Measurements from ENCODE around the gene RALGPS1.

The RALGPS1 gene

DNA sequence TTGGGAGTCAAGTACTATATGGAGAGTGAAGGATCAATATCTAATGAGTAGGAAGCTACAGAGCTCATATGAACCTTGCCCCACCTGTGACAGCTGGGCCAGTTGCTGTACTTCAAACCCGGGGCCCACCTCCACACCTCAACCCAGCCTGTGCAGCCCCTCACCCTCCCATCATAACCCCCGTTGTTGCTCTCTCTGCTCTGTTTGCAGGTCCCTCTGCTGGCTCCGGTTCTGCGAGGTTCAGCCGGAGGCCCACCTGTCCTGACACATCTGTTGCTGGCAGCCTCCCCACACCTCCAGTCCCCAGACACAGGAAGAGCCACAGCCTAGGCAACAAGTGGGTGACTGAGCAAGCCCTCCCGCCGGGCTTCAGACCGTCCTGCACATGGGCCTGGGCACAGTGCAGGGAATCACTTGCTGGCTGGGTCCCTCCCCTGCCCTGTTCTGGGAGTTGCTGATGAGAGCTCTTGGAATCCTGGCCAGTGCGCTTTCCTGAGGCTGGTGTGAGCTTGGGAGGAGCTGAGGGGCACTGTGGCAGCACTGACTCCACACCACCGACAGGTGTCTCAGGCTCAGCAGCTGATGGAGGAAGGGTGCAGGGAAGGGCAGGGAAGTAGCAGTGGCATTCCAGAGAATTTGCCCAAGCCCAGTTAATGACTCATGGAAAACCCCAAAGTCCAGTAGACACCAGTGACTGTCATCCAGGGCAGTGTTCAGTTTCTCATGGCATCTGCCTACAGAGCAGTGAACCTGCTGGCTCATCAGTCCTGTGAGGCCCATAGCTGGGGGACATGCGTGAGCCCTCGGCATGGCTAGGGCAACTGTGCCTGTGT lies 280.5 kb downstream of the RALGPS1 start:
- Histone ChIP-seq H3K9ac (ENCODE audit: low read length) (no peak overlapping the region), H3K27ac (ENCODE audit: low read length) (no peak overlapping the region), H3K9me3 (ENCODE audit: control insufficient read depth, low read depth, low read length) (no peaks in the 10 kb centered on the region), H3K4me1 (ENCODE audit: control insufficient read depth, low read depth, low read length) (peaks cover 5% of the 10 kb centered on the region), H3K4me3 (ENCODE audit: low read length) (no peak overlapping the region), H3K27me3 (ENCODE audit: control insufficient read depth, insufficient read depth, low read length) (no peaks in the 10 kb centered on the region), H3K36me3 (ENCODE audit: control insufficient read depth, low read depth, low read length) (no peaks in the 10 kb centered on the region)

DNA sequence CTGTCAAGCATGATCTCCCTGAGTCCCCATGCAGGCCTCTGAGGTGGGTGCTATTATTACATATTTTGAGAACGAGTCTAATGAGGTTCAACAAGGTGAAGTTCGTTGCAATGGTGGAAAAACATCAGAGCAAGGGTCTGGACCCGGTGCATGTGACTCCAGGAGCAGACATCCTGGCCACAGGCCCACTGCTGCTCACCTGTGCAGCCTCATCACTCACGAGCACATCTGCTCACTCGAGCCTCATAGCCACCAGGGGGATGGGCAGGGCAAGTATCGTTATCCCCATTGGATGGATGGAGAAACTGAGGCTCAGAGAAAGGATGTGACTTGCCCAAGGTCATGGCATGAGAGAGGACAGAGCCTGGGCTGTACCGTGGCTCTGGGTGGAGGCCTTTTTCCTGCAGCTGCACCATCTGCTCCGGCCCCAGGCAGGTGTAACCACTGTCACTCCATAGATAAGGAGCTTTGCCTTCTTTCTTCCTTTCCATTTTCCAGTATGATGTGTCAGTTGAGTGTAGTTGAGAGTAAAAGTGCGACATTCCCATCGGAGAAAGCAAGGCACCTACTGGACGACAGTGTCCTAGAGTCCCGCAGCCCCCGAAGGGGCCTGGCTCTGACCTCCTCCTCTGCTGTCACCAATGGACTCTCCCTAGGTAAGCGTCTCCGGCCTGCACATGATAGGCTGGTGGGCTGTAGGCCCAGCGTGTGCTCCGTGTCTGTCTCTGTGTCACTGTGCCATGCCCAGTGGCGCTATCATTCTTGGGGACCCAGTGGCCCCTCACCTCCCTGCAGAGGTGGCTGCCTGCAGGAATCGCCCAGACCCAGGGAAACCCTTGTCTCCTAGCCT lies 281.6 kb downstream of the RALGPS1 start:
- H3K27ac ChIP-seq (ENCODE audit: low read length), result no peak overlapping the region
- H3K4me3 ChIP-seq (ENCODE audit: low read length), result no peak overlapping the region
- H3K9me3 ChIP-seq (ENCODE audit: control insufficient read depth, low read depth, low read length), result no peaks in the 10 kb centered on the region
- no peaks in the 10 kb centered on the region for H3K27me3 ChIP-seq (ENCODE audit: control insufficient read depth, insufficient read depth, low read length)
- H3K4me1 ChIP-seq (ENCODE audit: control insufficient read depth, low read depth, low read length), result peaks cover 5% of the 10 kb centered on the region
- no peaks in the 10 kb centered on the region for H3K36me3 ChIP-seq (ENCODE audit: control insufficient read depth, low read depth, low read length)
- no peak overlapping the region for H3K9ac ChIP-seq (ENCODE audit: low read length)

DNA sequence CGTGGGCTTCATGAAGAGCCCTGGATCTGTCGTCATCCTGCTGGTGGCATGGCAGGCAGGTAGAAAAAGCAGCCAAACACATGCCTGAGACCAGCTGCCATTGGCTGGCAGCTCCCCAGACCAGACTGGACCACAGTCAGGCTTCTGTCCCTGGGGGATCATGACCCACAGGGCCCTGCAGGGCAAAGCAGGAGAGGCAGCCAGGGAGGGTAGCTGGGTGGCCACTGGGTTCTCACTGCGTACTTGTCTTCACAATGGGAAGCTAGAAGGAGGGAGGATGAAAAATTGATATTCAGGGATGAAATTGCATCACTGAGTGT lies 282.2 kb downstream of the RALGPS1 start:
- Histone ChIP-seq H3K36me3 (ENCODE audit: control insufficient read depth, low read depth, low read length) (no peaks in the 10 kb centered on the region), H3K4me3 (ENCODE audit: low read length) (no peak overlapping the region), H3K4me1 (ENCODE audit: control insufficient read depth, low read depth, low read length) (peaks cover 5% of the 10 kb centered on the region), H3K27ac (ENCODE audit: low read length) (no peak overlapping the region), H3K9me3 (ENCODE audit: control insufficient read depth, low read depth, low read length) (no peaks in the 10 kb centered on the region), H3K9ac (ENCODE audit: low read length) (no peak overlapping the region), H3K27me3 (ENCODE audit: control insufficient read depth, insufficient read depth, low read length) (no peaks in the 10 kb centered on the region)

DNA sequence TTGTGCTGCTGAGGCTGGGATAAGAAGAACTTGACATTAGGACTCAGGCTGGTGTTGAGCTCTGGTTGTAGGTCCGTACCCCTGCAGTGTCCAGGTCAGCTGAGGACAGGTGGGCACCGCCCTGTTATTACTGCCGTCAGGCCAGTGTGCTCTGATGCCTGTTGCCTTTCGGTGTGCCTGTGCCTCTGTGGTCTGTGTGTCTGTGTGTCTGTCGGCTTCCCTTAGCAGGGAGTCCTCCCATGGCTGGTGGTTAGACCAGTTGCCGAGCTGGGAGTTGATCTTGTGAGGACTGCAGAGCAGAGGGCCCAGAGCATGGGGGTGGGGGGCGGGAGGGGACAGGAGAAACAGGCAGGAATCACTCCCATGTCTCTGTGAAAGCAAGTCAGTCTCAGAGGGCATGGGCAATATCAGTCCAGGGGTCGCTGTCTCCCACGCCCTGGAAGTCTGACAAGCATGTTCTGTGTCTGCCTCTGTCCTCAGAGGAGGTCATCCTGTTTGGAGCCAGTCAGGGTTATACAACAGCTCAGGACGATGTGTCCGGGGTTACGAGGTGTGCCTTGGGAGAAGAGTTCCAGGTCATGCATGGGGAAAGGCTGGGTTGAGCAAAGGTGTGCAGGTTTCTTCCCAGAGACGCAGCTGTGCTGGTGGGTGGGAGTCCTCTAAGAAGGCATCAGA lies 282.7 kb downstream of the RALGPS1 start:
- Histone ChIP-seq H3K36me3 (ENCODE audit: control insufficient read depth, low read depth, low read length) (no peaks in the 10 kb centered on the region), H3K9ac (ENCODE audit: low read length) (no peak overlapping the region), H3K4me1 (ENCODE audit: control insufficient read depth, low read depth, low read length) (peaks cover 5% of the 10 kb centered on the region), H3K4me3 (ENCODE audit: low read length) (no peak overlapping the region), H3K27me3 (ENCODE audit: control insufficient read depth, insufficient read depth, low read length) (no peaks in the 10 kb centered on the region), H3K27ac (ENCODE audit: low read length) (no peak overlapping the region), H3K9me3 (ENCODE audit: control insufficient read depth, low read depth, low read length) (no peaks in the 10 kb centered on the region)

DNA sequence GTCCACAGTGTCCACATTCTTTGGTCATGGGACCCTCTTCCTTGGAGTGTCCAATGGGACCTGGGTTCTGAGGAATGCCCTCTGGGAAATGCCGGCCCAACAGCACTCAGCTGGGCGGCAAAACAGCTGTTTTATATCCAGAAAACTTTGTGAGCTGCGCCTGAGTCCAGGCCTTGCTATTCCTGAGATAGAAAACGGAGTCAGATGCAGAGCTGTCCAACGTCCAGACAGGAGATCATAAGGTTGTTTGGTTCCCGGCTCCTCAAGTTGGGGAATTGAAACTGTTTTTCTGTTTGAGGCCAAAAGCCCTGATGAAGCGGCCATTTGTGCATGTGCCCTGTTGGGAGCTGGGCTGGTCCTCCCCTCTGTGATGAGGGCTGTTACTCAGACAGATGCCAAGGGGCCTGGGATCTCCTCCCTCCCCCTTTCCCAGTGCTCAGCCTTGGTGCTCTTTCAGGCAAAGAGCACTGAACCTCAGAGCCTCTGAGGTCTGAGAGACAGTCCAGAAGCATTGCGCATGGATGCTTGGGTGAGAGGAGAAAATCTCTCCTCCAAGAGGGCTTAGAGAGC lies 283.4 kb downstream of the RALGPS1 start:
- Histone ChIP-seq H3K4me3 (ENCODE audit: low read length) (no peak overlapping the region), H3K9ac (ENCODE audit: low read length) (no peak overlapping the region), H3K27me3 (ENCODE audit: control insufficient read depth, insufficient read depth, low read length) (no peaks in the 10 kb centered on the region), H3K4me1 (ENCODE audit: control insufficient read depth, low read depth, low read length) (peaks cover 5% of the 10 kb centered on the region), H3K9me3 (ENCODE audit: control insufficient read depth, low read depth, low read length) (no peaks in the 10 kb centered on the region), H3K27ac (ENCODE audit: low read length) (no peak overlapping the region), H3K36me3 (ENCODE audit: control insufficient read depth, low read depth, low read length) (no peaks in the 10 kb centered on the region)

DNA sequence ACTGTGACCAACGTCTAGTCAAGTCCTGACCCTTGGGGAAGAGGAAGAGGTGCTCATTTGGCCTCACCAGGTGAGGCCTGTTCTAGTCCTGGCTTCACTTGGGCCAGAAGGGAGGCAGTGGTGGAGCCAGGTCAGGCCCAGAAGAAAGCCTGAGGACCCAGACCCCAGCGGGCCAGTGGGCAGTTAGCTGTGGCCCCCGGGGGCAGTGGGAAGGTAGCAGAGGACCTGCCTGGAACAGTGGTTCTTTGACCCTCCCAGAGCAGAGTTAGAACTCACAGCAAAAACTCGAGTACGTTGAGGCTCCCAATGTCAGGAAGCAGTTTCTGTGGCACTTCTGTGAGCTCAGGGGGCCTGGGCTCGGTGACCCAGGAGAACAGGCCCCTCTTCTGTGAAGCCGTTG lies 284.0 kb downstream of the RALGPS1 start:
- Histone ChIP-seq H3K9me3 (ENCODE audit: control insufficient read depth, low read depth, low read length) (no peaks in the 10 kb centered on the region), H3K4me3 (ENCODE audit: low read length) (no peak overlapping the region), H3K4me1 (ENCODE audit: control insufficient read depth, low read depth, low read length) (peaks cover 5% of the 10 kb centered on the region), H3K27me3 (ENCODE audit: control insufficient read depth, insufficient read depth, low read length) (no peaks in the 10 kb centered on the region), H3K36me3 (ENCODE audit: control insufficient read depth, low read depth, low read length) (no peaks in the 10 kb centered on the region), H3K27ac (ENCODE audit: low read length) (no peak overlapping the region), H3K9ac (ENCODE audit: low read length) (no peak overlapping the region)

DNA sequence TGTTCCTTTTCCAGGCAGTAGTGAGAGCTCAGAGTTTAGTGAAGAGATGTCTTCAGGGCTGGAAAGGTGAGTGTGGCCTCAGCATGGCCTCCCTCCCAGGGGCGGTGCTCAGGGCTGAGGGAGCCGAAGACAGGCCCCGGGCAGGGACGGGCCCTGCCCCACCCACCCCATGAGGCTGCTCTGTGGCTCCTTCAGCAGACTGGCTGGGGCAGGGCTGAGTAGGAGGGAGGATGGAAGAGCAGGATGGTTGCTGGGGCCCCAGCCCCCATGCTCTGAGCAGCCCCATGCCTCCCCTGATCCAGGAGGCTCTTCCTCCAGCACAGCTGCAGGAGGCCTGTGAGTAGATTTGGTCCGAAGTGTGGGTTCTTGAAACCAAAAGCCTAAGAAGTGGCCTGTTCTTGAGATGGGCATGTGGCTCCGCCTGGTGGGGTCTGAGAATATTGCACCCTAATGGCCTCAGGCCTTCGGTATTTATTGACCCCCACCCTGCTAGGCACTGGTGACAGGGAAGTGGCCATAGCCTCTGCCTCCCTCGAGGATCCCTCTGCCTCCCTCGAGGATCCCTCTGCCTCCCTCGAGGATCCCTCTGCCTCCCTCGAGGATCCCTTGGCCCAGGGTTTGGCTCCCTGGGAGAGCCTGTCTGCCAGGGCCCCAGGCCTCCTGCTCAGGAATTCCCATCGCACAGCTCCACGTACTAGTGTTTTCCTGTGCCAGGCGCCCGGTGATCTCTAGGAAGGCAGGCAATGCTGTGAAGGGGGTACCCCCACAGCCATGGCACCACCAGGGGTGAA lies 284.6 kb downstream of the RALGPS1 start:
- H3K27me3 ChIP-seq (ENCODE audit: control insufficient read depth, insufficient read depth, low read length), result no peaks in the 10 kb centered on the region
- H3K4me1 ChIP-seq (ENCODE audit: control insufficient read depth, low read depth, low read length), result peaks cover 5% of the 10 kb centered on the region
- no peak overlapping the region for H3K27ac ChIP-seq (ENCODE audit: low read length)
- no peaks in the 10 kb centered on the region for H3K36me3 ChIP-seq (ENCODE audit: control insufficient read depth, low read depth, low read length)
- H3K9ac ChIP-seq (ENCODE audit: low read length), result no peak overlapping the region
- no peak overlapping the region for H3K4me3 ChIP-seq (ENCODE audit: low read length)
- no peaks in the 10 kb centered on the region for H3K9me3 ChIP-seq (ENCODE audit: control insufficient read depth, low read depth, low read length)

DNA sequence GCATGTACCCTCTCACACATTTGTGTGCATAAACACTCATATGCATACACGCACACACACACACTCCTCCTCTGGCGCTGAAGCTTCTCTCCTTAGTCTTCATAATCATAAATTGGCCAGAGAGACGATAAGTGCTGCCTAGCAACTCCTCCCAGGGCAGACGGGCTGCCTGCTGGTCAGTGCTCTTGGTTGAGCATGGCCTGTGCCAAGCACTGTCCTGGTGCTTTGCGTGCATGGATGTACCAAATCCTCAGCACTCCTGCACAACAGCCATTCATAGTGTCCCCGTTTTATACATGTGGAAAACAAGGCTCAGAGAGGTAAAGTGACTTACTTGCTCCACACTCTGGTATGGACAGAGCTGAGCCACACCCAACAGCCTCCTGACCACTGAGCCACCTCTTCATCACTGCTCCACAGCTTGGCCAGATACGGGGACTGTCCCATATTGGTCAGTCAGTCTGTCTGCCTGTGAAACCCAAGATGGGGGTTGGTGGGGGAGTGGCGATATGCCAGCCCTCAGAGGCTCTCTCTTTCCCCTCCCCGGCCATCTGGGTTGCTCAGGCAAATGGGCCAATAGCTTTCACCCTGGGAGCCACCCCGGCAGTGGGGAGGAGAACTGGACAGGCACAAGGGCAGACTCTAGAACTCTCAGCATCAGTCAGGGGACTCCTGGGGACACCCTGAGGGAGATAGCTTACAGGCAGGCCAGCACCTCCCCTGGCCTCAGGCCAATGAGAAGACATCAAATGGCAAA lies 285.7 kb downstream of the RALGPS1 start:
- Histone ChIP-seq H3K4me1 (ENCODE audit: control insufficient read depth, low read depth, low read length) (peaks cover 5% of the 10 kb centered on the region), H3K27ac (ENCODE audit: low read length) (no peak overlapping the region), H3K4me3 (ENCODE audit: low read length) (no peak overlapping the region), H3K36me3 (ENCODE audit: control insufficient read depth, low read depth, low read length) (no peaks in the 10 kb centered on the region), H3K27me3 (ENCODE audit: control insufficient read depth, insufficient read depth, low read length) (no peaks in the 10 kb centered on the region), H3K9me3 (ENCODE audit: control insufficient read depth, low read depth, low read length) (no peaks in the 10 kb centered on the region), H3K9ac (ENCODE audit: low read length) (no peak overlapping the region)

DNA sequence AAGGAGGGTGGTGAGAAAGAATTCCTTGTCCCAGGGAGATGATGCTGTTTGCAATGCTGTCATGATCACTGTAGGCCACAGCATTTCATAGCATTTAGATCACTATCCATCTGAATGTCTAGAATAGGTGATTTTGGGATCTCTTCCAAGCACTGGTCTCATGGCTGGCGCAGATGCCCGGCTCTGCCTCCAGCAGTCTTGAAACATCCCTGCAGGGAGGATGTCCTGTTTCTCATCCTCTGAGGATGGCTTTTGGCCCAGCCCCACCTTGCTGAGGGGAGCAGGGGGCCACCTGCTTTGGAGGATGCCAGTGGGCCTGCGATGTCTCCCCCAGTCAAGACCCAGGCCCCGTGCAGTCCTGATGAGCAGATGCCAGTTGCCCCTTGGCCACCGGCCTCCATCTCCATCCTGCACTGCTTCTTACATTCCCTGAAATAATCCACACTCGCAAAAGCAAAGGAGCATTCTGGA lies 286.5 kb downstream of the RALGPS1 start:
- H3K27ac ChIP-seq (ENCODE audit: low read length), result no peak overlapping the region
- no peaks in the 10 kb centered on the region for H3K27me3 ChIP-seq (ENCODE audit: control insufficient read depth, insufficient read depth, low read length)
- H3K4me1 ChIP-seq (ENCODE audit: control insufficient read depth, low read depth, low read length), result peaks cover 5% of the 10 kb centered on the region
- H3K9ac ChIP-seq (ENCODE audit: low read length), result no peak overlapping the region
- H3K36me3 ChIP-seq (ENCODE audit: control insufficient read depth, low read depth, low read length), result no peaks in the 10 kb centered on the region
- no peak overlapping the region for H3K4me3 ChIP-seq (ENCODE audit: low read length)
- no peaks in the 10 kb centered on the region for H3K9me3 ChIP-seq (ENCODE audit: control insufficient read depth, low read depth, low read length)

DNA sequence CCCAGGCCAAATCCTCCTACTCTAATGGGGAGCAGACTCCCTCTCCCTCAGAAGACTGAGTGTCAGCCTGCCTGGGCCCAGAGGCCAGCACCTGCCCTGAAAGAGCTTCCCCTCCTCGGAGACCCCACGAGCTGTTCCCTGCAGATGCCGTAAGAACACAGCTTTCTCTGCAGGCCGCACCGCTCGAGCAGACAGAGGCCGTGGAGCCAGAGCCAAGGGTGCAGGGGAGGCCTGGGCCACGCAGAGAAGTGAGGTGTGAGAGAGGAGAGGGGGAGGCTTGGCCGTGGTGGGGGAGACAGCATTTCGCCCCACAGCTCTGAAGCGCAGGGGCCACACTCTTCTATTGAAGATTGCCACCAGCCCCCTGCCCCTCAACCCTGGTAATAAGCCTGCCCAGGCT lies 287.1 kb downstream of the RALGPS1 start:
- Histone ChIP-seq H3K9me3 (ENCODE audit: control insufficient read depth, low read depth, low read length) (no peaks in the 10 kb centered on the region), H3K27me3 (ENCODE audit: control insufficient read depth, insufficient read depth, low read length) (no peaks in the 10 kb centered on the region), H3K4me3 (ENCODE audit: low read length) (no peak overlapping the region), H3K4me1 (ENCODE audit: control insufficient read depth, low read depth, low read length) (peaks cover 5% of the 10 kb centered on the region), H3K9ac (ENCODE audit: low read length) (no peak overlapping the region), H3K27ac (ENCODE audit: low read length) (no peak overlapping the region), H3K36me3 (ENCODE audit: control insufficient read depth, low read depth, low read length) (no peaks in the 10 kb centered on the region)

All from iPS-18a (cell line).